IPS DF 6.9 (cell line): ENCODE data around the gene TUSC2.

Source experiments
- DNase-seq: peaks from one replicate; pipeline ENCODE4 v3.0.0-alpha.2; 2013; ENCODE audit warnings: low read depth, low spot score
- H3K27ac ChIP-seq: one replicate; pipeline ENCODE4 v1.5.1; 2013; ENCODE audit warnings: low read length, control low read depth
- H3K27me3 ChIP-seq: 2 replicates; pipeline ENCODE4 v1.6.1; 2013; ENCODE audit warnings: mild to moderate bottlenecking, low read length; ENCODE audit not compliant: control insufficient read depth, insufficient read depth
- H3K36me3 ChIP-seq: 2 replicates; pipeline ENCODE4 v1.6.1; 2013; ENCODE audit warnings: low read length; ENCODE audit not compliant: control insufficient read depth, insufficient read depth
- H3K4me1 ChIP-seq: 2 replicates; pipeline ENCODE4 v1.6.1; 2013; ENCODE audit warnings: low read length; ENCODE audit not compliant: control insufficient read depth, insufficient read depth
- H3K4me3 ChIP-seq: 2 replicates; pipeline ENCODE4 v1.5.1; 2013; ENCODE audit warnings: mild to moderate bottlenecking, low read length
- H3K9me3 ChIP-seq: 2 replicates; pipeline ENCODE4 v1.6.1; 2013; ENCODE audit warnings: low read length, inconsistent platforms; ENCODE audit not compliant: control insufficient read depth, insufficient read depth
- WGBS: extraction: QIAGEN DNeasy Blood & Tissue Kit; methylation state at CpG from one replicate; pipeline ENCODE4 v1.1.7; 2013; ENCODE audit warnings: mixed read lengths, missing lambda C conversion rate; ENCODE audit not compliant: insufficient read length, insufficient coverage; 5-methylcytosine and 5-hydroxymethylcytosine counted together

Gene TUSC2

GRCh38 chr3:50354186-50354764 lies 26.3 kb upstream of the TUSC2 start:
- H3K27ac ChIP-seq = no peak overlapping the region
- H3K4me3 ChIP-seq = no peak overlapping the region
- peaks cover 8% of the 10 kb centered on the region; the same call in 1 of the 2 replicates for H3K36me3 ChIP-seq
- no peaks in the 10 kb centered on the region for H3K27me3 ChIP-seq
- no peaks in the 10 kb centered on the region for H3K9me3 ChIP-seq
- WGBS = no CpG with 5 or more reads among the region's 5 CpGs
- no peak for DNase-seq
- peaks cover 8% of the 10 kb centered on the region for H3K4me1 ChIP-seq

- peaks cover 6% of the 10 kb centered on the region for H3K4me1 ChIP-seq
- H3K4me3 ChIP-seq = no peak overlapping the region
- no CpG with 5 or more reads among the region's 12 CpGs for WGBS
- H3K36me3 ChIP-seq = peaks cover 8% of the 10 kb centered on the region; the same call in 1 of the 2 replicates
- H3K9me3 ChIP-seq = no peaks in the 10 kb centered on the region
- no peak overlapping the region for H3K27ac ChIP-seq
- DNase-seq = no peak
- H3K27me3 ChIP-seq = no peaks in the 10 kb centered on the region
These were observed 25.4 kb upstream of the TUSC2 start for GRCh38 chr3:50353245-50354004.

GRCh38 chr3:50352781-50353180 lies 24.8 kb upstream of the TUSC2 start:
- WGBS = no CpG with 5 or more reads among the region's 2 CpGs
- Histone ChIP-seq H3K27me3 (no peaks in the 10 kb centered on the region), H3K36me3 (peaks cover 8% of the 10 kb centered on the region; the same call in 1 of the 2 replicates), H3K4me3 (no peak overlapping the region), H3K9me3 (no peaks in the 10 kb centered on the region), H3K27ac (no peak overlapping the region), H3K4me1 (peaks cover under 1% of the 10 kb centered on the region; the same call in 1 of the 2 replicates)
- DNase-seq = no peak

- no peak for DNase-seq
- H3K4me3 ChIP-seq = peak overlapping the region; percentile 75; the same call in 1 of the 2 replicates
- WGBS = no CpG with 5 or more reads among the region's 11 CpGs
- peaks cover 11% of the 10 kb centered on the region; the same call in 1 of the 2 replicates for H3K36me3 ChIP-seq
- no peaks in the 10 kb centered on the region for H3K4me1 ChIP-seq
- H3K9me3 ChIP-seq = no peaks in the 10 kb centered on the region
- no peak overlapping the region for H3K27ac ChIP-seq
- H3K27me3 ChIP-seq = no peaks in the 10 kb centered on the region
These were observed 23.3 kb upstream of the TUSC2 start for GRCh38 chr3:50351323-50351697.

- DNase-seq = no peak
- no peaks in the 10 kb centered on the region for H3K9me3 ChIP-seq
- no CpG with 5 or more reads among the region's 64 CpGs for WGBS
- peaks cover 11% of the 10 kb centered on the region; the same call in 1 of the 2 replicates for H3K36me3 ChIP-seq
- no peaks in the 10 kb centered on the region for H3K27me3 ChIP-seq
- no peaks in the 10 kb centered on the region for H3K4me1 ChIP-seq
- no peak within 1 kb of the TSS for H3K27ac ChIP-seq
- H3K4me3 ChIP-seq = peak within 1 kb of the TSS; percentile 75
These were observed 22.7 kb upstream of the TUSC2 start, which contains the start of the genes CYB561D2 and NPRL2 for GRCh38 chr3:50350527-50351322. TSS of gene CYB561D2 (plus strand) at chr3:50350862. CDS start at chr3:50351434, 572 bp downstream. TSS of gene NPRL2 (minus strand) at chr3:50350775. CDS start at chr3:50350652, 123 bp downstream.

GRCh38 chr3:50350213-50350526 lies 22.1 kb upstream of the TUSC2 start:
- Histone ChIP-seq H3K36me3 (peaks cover 11% of the 10 kb centered on the region; the same call in 1 of the 2 replicates), H3K9me3 (no peaks in the 10 kb centered on the region), H3K4me1 (no peaks in the 10 kb centered on the region), H3K27me3 (no peaks in the 10 kb centered on the region; the same call in 1 of the 2 replicates), H3K27ac (no peak overlapping the region), H3K4me3 (peak overlapping the region; percentile 75; the same call in 1 of the 2 replicates)
- no peak for DNase-seq
- no CpG with 5 or more reads among the region's 7 CpGs for WGBS

- Histone ChIP-seq H3K36me3 (0 out of 2 replicates have a peak, but pooled peaks cover 2% of the 10 kb centered on the region), H3K4me3 (no peak overlapping the region), H3K9me3 (no peaks in the 10 kb centered on the region), H3K4me1 (no peaks in the 10 kb centered on the region), H3K27ac (no peak overlapping the region), H3K27me3 (peaks cover 3% of the 10 kb centered on the region; the same call in 1 of the 2 replicates)
- DNase-seq = no peak
- WGBS = no CpG with 5 or more reads among the region's 14 CpGs
These were observed 19.3 kb upstream of the TUSC2 start for GRCh38 chr3:50347187-50347813.

- no peak within 1 kb of the TSS for H3K27ac ChIP-seq
- H3K9me3 ChIP-seq = no peaks in the 10 kb centered on the region
- H3K4me3 ChIP-seq = peak within 1 kb of the TSS; percentile 14; the same call in 1 of the 2 replicates
- DNase-seq = no peak
- H3K36me3 ChIP-seq = 0 out of 2 replicates have a peak, but pooled peaks cover 2% of the 10 kb centered on the region
- H3K4me1 ChIP-seq = no peaks in the 10 kb centered on the region
- H3K27me3 ChIP-seq = peaks cover 3% of the 10 kb centered on the region; the same call in 1 of the 2 replicates
- no CpG with 5 or more reads among the region's 45 CpGs for WGBS
These were observed 17.7 kb upstream of the TUSC2 start, which contains the start of gene ZMYND10 for GRCh38 chr3:50345586-50346234. TSS of gene ZMYND10 (minus strand) at chr3:50345732. CDS start at chr3:50345579, 153 bp downstream.

GRCh38 chr3:50345008-50345407 lies 17.0 kb upstream of the TUSC2 start:
- H3K4me1 ChIP-seq = peaks cover 3% of the 10 kb centered on the region; the same call in 1 of the 2 replicates
- WGBS = no CpG with 5 or more reads among the region's 8 CpGs
- no peak for DNase-seq
- H3K27me3 ChIP-seq = peaks cover 7% of the 10 kb centered on the region; the same call in 1 of the 2 replicates
- H3K36me3 ChIP-seq = 0 out of 2 replicates have a peak, but pooled peaks cover 2% of the 10 kb centered on the region
- no peaks in the 10 kb centered on the region for H3K9me3 ChIP-seq
- H3K4me3 ChIP-seq = no peak overlapping the region
- no peak overlapping the region for H3K27ac ChIP-seq
